ENCODE results near the gene C6orf136.

The C6orf136 gene

GRCh38 chr6:30687659-30688431, 40.9 kb downstream of the C6orf136 start:
- no peak for DNase-seq

DNA sequence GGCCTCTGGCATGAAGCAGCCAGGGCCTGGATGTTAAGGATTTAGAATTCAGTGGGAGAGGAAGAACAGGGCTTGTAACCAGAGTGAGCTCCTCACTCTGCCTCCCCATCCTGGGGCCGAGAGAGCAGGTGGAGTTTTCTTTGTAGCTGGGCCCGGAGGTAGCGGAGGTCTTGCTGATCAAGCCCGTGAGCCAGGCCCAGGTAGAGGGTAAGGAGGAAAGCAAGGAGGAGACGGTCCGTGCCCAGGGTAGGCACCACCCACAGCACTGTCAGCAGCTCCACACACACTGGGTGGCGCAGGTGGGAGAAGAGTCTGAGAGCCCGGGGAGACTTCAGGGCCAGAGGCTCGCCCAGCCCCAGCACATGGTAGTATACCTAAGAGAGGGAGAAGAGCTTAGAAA, 41.6 kb downstream of the C6orf136 start:
- DNase-seq = no peak

DNA sequence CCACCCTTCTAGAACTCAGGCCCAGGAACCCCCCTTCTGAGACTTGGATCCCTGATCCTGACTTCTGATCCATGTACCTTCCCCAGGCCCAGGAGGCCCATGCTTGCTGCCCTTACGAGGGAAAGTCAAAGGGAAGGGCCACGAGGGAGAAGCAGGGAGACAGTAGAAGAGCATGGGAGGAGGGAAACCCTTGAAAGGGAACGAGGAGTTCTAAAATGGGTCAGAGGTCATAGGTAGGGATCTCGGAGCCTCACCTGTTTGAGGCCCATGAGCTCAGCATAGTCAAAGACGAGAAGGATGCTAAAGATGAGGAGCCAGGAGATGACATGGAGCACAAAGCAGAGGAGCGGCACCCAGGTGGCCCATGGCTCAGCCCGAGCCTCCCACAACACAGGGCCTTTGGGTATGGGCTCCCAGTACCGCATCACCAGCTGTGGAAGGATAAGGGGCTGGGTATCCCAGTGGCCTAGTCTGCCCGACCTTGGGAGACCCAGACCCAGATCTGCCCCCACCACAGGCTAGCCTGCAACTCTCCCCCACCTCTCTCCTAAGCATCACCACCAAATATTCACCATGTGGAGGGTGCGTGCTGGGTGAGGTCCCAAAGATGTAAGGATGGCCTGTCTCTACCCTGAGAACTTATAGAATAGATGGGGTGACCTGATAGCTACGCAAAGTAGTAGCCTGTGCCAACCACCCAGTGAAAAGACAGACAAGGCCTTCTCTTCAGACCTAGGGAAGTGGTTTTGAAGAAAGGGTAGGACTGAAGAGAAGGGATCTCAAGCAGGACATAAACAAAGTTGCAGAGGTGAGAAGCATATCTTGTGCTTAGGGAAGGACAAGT, 42.3 kb downstream of the C6orf136 start:
- DNase-seq = no peak

- no peak for DNase-seq
These were observed 43.1 kb downstream of the C6orf136 start for GRCh38 chr6:30689985-30690384.

DNA sequence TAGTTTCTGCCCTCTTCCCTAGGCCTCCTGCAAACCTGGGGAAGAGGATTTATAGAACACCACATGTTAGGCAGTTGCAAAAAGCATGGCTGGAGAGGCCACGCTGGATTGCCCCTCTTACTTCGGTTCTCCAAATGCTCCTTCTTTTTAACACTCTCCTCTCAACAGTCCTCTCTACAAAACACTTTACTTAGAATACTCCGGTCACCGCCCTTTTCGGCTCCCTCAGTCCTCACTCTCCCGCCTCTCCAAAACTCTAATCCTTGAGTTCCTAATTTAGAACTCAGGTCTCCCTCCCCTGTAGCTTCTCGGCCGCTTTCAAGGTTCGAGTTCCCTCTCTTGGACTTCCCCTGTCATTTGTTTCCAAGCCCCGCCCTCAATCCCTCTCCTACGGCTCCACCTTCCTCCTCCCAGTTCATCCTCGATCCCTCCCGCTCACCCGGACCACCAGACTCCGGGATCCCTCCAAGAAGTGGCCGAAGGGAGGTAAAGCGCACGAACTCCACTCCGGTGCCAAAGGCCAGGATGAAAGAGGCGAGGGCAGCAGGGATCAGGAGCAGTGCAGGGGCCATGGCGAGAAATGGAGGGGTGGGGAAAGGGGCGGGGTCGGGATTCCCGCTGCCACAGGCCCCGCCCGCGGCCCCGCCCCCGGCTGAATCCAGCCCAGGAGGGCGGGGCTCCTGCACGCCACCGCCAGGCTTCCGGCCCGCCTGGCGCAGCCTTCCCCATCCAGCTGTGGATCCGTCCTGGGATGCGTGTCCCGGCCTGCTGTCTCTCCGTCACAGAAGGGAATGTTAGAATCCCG, 43.7 kb downstream of the C6orf136 start, which contains the start of gene NRM:
NRM (minus strand) TSS at position 582 of the 805 bp plus-strand sequence; CDS start at position 572, 10 bp downstream.
- peak; percentile 68 for DNase-seq

GRCh38 chr6:30691208-30691847, 44.4 kb downstream of the C6orf136 start:
- no peak for DNase-seq

DNA sequence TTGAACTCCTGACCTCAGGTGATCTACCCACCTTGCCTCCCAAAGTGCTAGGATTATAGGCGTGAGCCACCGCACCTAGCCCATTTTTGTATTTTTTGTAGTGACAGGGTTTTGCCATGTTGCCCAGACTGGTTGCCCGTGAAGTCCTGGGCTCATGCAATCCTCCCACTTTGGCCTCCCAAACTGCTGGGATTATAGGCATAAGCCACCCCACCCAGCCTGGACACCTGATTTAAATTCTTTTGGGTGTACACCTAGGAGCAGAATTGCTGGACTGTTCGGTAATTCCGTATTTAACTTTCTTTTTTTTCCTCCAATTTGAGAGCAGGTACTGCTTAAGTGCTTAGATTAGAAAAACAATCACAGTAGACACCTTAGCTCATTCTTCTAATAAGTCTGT, 49.5 kb downstream of the C6orf136 start:
- no peak for DNase-seq

GRCh38 chr6:30700340-30700739, 53.4 kb downstream of the C6orf136 start:
- no peak for DNase-seq
